ENCODE results near the gene CORO2B. TPM values are rescaled to one million over a fixed set of nuclear protein-coding genes. Genes with fewer than 3 reads are reported as not detected.

CORO2B gene
- polyA plus RNA-seq, 1 of the 3 experiments (the other 2 are of a cell fraction) = 3.6 TPM

- no peaks in the 10 kb centered on the region for H4K20me1 ChIP-seq (ENCODE audit: insufficient read depth)
- no peak for DNase-seq
- H3K27me3 ChIP-seq (ENCODE audit: insufficient read depth) = no peaks in the 10 kb centered on the region
- H3K9me2 ChIP-seq = no peaks in the 10 kb centered on the region
- no peaks in the 10 kb centered on the region for H3F3A ChIP-seq (replicated peaks; ENCODE audit: insufficient read depth)
- POLR2A ChIA-PET = interaction anchor here (0.6 kb wide), 1 partner anchor 12 kb away, joined by 3 read pairs; no protein-coding TSS in a partner anchor
- H3K4me3 ChIP-seq (ENCODE audit: low read depth in 2 of 2, low read length in 1 of 2) = no peak overlapping the region
- no peaks in the 10 kb centered on the region for H3K9me3 ChIP-seq
- H3K36me3 ChIP-seq (replicated peaks in 1 of 2; ENCODE audit: control insufficient read depth in 1 of 2, insufficient read depth in 2 of 2, low read length in 1 of 2) = no peaks in the 10 kb centered on the region
- no peaks in the 10 kb centered on the region for H3K4me1 ChIP-seq (ENCODE audit: control insufficient read depth in 1 of 2, insufficient read depth in 2 of 2, low read depth in 1 of 2, low read length in 1 of 2)
- 49% methylated on average over 6 of the region's 6 CpGs for WGBS (ENCODE audit: low lambda C conversion rate)
- H3K79me2 ChIP-seq (ENCODE audit: insufficient read depth) = no peaks in the 10 kb centered on the region
- TF ChIP-seq TCF12 (IDR thresholded peaks at IDR 0.05) (0 out of 2 replicates have a peak, but pooled peaks have one; percentile 24), FOXJ3 (CRISPR knock-in tag; IDR thresholded peaks at IDR 0.05) (no peak), YY1 (IDR thresholded peaks at IDR 0.05; ENCODE audit: low read depth) (no peak)
- no peak overlapping the region for H3K27ac ChIP-seq (ENCODE audit: low read depth in 2 of 2, low read length in 1 of 2)
- H2AFZ ChIP-seq (ENCODE audit: low read depth) = no peak overlapping the region
- H3K9ac ChIP-seq = no peak overlapping the region
- CTCF ChIA-PET = interaction anchor here (0.8 to 2.7 kb wide), 6 partner anchors 10 to 821 kb away, joined by 3 to 11 read pairs (median 4); no protein-coding TSS in a partner anchor
- H3K4me2 ChIP-seq = no peak overlapping the region
These were observed 160.7 kb downstream of the CORO2B start for GRCh38 chr15:68739390-68740080.

DNA sequence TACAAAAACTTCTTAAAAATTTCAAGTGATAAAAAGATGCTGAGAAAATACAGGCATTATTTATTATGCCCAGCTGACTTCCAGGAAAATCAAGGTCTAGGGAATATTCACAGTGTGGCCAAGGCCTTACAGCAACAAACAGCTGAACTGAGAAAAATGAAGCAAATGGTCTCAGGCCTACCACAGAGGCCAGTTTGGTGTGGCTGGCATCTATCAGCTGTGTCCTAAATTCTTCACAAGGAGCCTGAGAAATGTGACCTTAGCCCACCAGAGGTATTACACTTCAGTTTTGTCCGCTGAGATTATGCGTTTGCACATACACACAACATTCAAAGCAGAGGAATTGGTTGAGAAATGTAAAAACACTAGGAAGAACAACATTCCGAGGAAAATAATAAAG, 164.5 kb downstream of the CORO2B start:
- no peaks in the 10 kb centered on the region for H3K36me3 ChIP-seq (replicated peaks in 1 of 2; ENCODE audit: control insufficient read depth in 1 of 2, insufficient read depth in 2 of 2, low read length in 1 of 2)
- CTCF ChIA-PET = interaction anchor here (1.0 kb wide), 1 partner anchor 133 kb away, joined by 3 read pairs; no protein-coding TSS in a partner anchor
- H3K27ac ChIP-seq (ENCODE audit: low read depth in 2 of 2, low read length in 1 of 2) = no peak overlapping the region
- no peaks in the 10 kb centered on the region for H3K4me1 ChIP-seq (ENCODE audit: control insufficient read depth in 1 of 2, insufficient read depth in 2 of 2, low read depth in 1 of 2, low read length in 1 of 2)
- no peak for DNase-seq
- no peaks in the 10 kb centered on the region for H3K9me3 ChIP-seq
- WGBS (ENCODE audit: low lambda C conversion rate) = 72% methylated on average over 3 of the region's 3 CpGs
- no peaks in the 10 kb centered on the region for H3K9me2 ChIP-seq
- POLR2A ChIA-PET = no interaction called here
- no peaks in the 10 kb centered on the region for H4K20me1 ChIP-seq (ENCODE audit: insufficient read depth)
- no peaks in the 10 kb centered on the region for H3F3A ChIP-seq (replicated peaks; ENCODE audit: insufficient read depth)
- no peaks in the 10 kb centered on the region for H3K79me2 ChIP-seq (ENCODE audit: insufficient read depth)
- H3K9ac ChIP-seq = no peak overlapping the region
- H3K27me3 ChIP-seq (ENCODE audit: insufficient read depth) = no peaks in the 10 kb centered on the region
- TF ChIP-seq ELF1 (IDR thresholded peaks at IDR 0.05) (no peak), PBX3 (IDR thresholded peaks at IDR 0.05) (no peak), NRF1 (IDR thresholded peaks at IDR 0.05; ENCODE audit: low read depth, low read length) (no peak)
- H2AFZ ChIP-seq (ENCODE audit: low read depth) = no peak overlapping the region
- no peak overlapping the region for H3K4me3 ChIP-seq (ENCODE audit: low read depth in 2 of 2, low read length in 1 of 2)
- no peak overlapping the region for H3K4me2 ChIP-seq

GRCh38 chr15:68749365-68749764, 170.6 kb downstream of the CORO2B start:
- WGBS (ENCODE audit: low lambda C conversion rate) = 63% methylated on average over 7 of the region's 7 CpGs
- CTCF ChIA-PET = interaction anchor here (1.0 to 1.7 kb wide), 2 partner anchors 12 to 127 kb away, joined by 3 to 9 read pairs; no protein-coding TSS in a partner anchor
- TF ChIP-seq, protein P1, sequence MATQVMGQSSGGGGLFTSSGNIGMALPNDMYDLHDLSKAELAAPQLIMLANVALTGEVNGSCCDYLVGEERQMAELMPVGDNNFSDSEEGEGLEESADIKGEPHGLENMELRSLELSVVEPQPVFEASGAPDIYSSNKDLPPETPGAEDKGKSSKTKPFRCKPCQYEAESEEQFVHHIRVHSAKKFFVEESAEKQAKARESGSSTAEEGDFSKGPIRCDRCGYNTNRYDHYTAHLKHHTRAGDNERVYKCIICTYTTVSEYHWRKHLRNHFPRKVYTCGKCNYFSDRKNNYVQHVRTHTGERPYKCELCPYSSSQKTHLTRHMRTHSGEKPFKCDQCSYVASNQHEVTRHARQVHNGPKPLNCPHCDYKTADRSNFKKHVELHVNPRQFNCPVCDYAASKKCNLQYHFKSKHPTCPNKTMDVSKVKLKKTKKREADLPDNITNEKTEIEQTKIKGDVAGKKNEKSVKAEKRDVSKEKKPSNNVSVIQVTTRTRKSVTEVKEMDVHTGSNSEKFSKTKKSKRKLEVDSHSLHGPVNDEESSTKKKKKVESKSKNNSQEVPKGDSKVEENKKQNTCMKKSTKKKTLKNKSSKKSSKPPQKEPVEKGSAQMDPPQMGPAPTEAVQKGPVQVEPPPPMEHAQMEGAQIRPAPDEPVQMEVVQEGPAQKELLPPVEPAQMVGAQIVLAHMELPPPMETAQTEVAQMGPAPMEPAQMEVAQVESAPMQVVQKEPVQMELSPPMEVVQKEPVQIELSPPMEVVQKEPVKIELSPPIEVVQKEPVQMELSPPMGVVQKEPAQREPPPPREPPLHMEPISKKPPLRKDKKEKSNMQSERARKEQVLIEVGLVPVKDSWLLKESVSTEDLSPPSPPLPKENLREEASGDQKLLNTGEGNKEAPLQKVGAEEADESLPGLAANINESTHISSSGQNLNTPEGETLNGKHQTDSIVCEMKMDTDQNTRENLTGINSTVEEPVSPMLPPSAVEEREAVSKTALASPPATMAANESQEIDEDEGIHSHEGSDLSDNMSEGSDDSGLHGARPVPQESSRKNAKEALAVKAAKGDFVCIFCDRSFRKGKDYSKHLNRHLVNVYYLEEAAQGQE (IDR thresholded peaks at IDR 0.05; ENCODE audit: low read depth, low read length) = no peak
- TF ChIP-seq TCF12 (IDR thresholded peaks at IDR 0.05) = no peak
- no peak for TF ChIP-seq MAX (IDR thresholded peaks at IDR 0.05; ENCODE audit: low read depth)
- no peak for TF ChIP-seq JUND (IDR thresholded peaks at IDR 0.05)
- no peak for TF ChIP-seq RCOR1 (IDR thresholded peaks at IDR 0.05; ENCODE audit: low read length)
- no peak for TF ChIP-seq TAF1 (IDR thresholded peaks at IDR 0.05; ENCODE audit: borderline replicate concordance, low read depth, low read length)

More at GRCh38 chr15:68749365-68749764, 170.6 kb downstream of the CORO2B start:
- Histone ChIP-seq H3K9ac (no peak overlapping the region), H3K27ac (ENCODE audit: low read depth in 2 of 2, low read length in 1 of 2) (no peak overlapping the region), H3K27me3 (ENCODE audit: insufficient read depth) (no peaks in the 10 kb centered on the region; the same call in 1 of the 2 replicates), H3K4me3 (ENCODE audit: low read depth in 2 of 2, low read length in 1 of 2) (no peak overlapping the region), H3K79me2 (ENCODE audit: insufficient read depth) (no peaks in the 10 kb centered on the region), H3F3A (replicated peaks; ENCODE audit: insufficient read depth) (no peaks in the 10 kb centered on the region), H3K4me2 (no peak overlapping the region), H3K9me2 (no peaks in the 10 kb centered on the region), H3K4me1 (ENCODE audit: control insufficient read depth in 1 of 2, insufficient read depth in 2 of 2, low read depth in 1 of 2, low read length in 1 of 2) (peaks cover 0 to 3% of the 10 kb centered on the region in 2 experiments; a peak in 1 of 4 replicates), H3K36me3 (replicated peaks in 1 of 2; ENCODE audit: control insufficient read depth in 1 of 2, insufficient read depth in 2 of 2, low read length in 1 of 2) (no peaks in the 10 kb centered on the region), H3K9me3 (no peaks in the 10 kb centered on the region), H4K20me1 (ENCODE audit: insufficient read depth) (no peaks in the 10 kb centered on the region), H2AFZ (ENCODE audit: low read depth) (no peak overlapping the region)
- POLR2A ChIA-PET = no interaction called here
- no peak for DNase-seq
